ENCODE measurements around the gene HRH1.
"Not testable (repeated sequence)": the region's sequence is repeated elsewhere in the genome, so short reads cannot be mapped to it uniquely, and the experiment has no call there.

The HRH1 gene

GRCh38 chr3:11211531-11212298, 57.4 kb downstream of the HRH1 start:
- DNase-seq, result no peak

- DNase-seq, result no peak
Observed at GRCh38 chr3:11212299-11212608, 58.0 kb downstream of the HRH1 start.

GRCh38 chr3:11212784-11213183, 58.5 kb downstream of the HRH1 start:
- DNase-seq, result no peak

- DNase-seq, result no peak
Observed at GRCh38 chr3:11213810-11214450, 59.6 kb downstream of the HRH1 start.

DNA sequence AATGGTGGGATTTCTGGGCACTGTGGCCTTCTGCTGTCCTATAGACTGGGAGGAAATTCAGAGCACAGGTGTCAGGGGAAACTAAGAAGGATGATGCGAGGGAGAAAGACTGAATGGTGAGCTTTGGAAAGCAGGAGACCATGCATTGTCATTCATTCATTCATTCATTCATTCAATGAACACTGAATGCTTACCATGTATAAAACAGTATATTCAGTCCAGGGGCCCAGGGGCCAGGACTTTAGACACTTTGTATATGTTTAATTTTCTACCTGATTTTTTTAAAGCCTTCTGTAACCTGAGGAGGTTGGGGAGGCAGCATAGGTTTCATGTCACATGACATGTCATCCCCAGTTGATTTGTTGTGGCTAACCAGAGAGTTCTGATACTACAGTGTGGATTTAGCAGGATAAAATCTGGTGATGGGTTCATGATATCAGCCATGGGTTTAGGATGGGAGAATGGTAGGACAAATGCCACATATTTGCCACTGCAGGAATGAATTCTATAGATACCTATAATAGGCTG, 60.2 kb downstream of the HRH1 start:
- DNase-seq, result no peak

DNA sequence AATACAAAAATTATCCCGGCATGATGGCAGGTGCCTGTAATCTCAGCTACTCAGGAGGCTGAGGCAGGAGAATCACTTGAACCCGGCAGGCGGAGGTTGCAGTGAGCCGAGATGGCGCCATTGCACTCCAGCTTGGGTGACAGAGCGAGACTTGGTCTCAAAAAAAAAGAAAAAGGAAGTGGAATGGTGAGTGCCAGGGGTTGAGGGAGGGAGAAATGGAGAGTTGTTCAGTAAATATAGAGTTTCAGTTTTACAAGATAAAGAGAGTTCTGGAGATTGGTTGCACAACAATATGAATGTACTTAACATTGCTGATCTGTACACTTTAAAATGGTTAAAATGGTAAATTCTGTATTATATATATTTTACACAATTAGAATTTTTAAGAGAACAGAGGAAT, 63.1 kb downstream of the HRH1 start:
- not testable (repeated sequence) for DNase-seq

- no peak for DNase-seq
Observed at GRCh38 chr3:11220230-11220629, 65.9 kb downstream of the HRH1 start.

- no peak for DNase-seq
Observed at GRCh38 chr3:11221818-11222415, 67.6 kb downstream of the HRH1 start.

- DNase-seq, result no peak
Observed at GRCh38 chr3:11224010-11224409, 69.7 kb downstream of the HRH1 start.

DNA sequence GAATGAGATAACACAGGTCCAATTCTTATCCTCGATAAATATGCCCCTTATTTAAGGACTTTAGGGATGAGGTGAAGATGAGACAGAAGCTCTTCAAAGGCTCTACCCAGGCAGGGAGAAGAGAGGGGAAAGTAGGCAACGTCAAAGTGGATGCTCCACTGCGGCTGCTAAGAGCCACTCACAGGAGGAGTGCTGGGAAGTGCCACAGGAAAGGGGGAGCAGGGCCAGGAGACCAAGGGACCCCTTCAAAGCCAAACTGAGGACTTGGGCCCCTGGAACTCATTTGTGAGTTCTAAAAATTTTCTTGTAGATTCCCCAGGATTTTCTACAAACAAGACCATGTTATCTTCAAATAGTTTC, 70.6 kb downstream of the HRH1 start:
- DNase-seq, result no peak

- no peak for DNase-seq
Observed at GRCh38 chr3:11226042-11226370, 71.7 kb downstream of the HRH1 start.

DNA sequence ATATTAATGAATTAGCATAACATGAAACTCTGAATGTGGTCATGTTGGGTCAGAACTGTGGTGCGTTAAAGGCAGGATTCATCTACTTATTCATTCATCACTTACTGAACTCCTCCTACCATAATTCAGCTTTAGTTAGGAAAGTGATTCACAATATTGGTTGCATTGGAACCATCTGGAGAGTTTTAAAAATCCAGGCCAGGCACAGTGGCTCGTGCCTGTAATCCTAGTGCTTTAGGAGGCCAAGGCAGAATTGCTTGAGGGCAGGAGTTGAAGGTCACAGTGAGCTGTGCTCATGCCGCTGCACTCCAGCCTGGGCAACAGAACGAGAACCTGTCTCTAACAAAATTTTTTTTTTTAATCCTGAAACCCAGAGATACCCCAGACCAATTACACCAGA, 73.7 kb downstream of the HRH1 start:
- DNase-seq, result no peak

DNA sequence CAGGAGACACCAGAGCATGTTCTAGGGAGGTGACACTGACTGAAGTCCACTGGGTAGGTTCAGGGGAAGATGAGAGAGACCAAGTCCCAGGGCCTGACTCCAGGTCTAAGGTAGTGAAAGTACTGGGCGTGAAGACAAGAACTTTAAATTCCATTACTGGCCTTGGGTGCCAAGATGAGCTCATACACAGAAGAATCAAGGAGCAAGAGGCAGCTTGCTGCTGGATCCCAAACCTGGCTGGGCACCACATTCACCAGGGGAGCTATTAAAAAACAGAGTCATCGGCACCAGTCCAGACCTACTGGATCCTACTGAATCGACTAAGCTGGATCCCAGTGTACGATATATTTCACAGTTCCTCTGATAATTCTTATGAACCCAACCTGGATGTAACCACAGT, 75.8 kb downstream of the HRH1 start:
- DNase-seq, result no peak

- no peak for DNase-seq
Observed at GRCh38 chr3:11230832-11231231, 76.5 kb downstream of the HRH1 start.

DNA sequence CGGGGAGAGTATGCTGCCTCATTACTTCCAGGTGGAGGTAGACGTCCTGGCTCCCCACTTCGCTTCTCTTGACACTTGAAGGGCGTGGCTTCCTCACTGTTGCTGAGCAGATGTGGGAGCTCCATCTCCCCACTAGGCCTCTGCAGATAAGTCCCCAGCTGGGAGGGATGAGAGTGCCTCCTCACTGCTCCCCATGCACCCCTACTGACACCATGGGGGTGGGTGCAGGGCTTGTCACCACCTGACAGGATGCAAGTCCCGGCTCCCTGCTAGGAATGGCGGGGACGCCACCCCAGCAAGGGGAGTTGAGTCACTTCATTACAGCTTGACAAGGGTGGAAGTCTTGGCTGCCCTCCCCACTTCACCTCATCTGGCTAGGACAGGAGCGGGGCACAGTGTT, 81.1 kb downstream of the HRH1 start:
- DNase-seq, result no peak

DNA sequence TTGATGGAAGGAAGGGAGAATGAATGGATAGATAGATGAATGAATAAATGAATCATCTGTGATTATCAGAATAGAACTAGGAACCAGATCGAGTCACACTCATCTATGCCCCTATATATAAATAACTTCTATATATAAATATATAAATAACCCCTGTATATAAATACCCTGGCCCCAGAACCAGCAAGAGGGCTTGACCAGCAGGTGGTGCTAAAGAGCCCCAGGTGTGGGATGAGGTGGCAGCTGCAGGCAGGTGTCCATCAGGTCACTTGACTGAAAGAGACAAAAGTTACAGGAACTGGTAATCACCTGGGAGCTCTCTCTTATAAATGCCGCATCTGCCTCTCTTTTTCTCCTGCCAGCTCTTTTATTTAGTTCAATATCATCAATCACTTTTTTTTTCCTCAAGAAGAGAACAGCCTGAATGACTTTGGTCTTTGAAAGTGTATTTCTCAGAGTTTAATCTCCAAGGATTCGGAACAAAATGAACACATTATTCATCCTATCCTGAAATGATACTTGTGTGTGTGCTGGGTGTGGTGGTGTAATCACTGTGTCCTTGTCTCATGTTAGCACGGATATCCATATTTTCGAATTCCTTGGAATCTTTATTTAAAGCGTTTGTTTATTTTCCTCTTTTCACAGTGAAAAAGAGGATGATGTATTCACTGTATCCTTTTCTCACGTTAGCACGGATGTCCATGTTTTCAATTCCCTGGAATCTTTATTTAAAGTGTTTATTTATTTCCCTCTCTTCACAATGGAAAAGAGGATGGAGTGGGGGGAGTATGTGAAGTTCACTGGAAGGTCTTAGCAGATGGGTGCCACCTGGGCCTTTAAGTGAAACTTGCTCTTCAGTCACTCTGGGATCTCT, 82.5 kb downstream of the HRH1 start:
- DNase-seq, result no peak

DNA sequence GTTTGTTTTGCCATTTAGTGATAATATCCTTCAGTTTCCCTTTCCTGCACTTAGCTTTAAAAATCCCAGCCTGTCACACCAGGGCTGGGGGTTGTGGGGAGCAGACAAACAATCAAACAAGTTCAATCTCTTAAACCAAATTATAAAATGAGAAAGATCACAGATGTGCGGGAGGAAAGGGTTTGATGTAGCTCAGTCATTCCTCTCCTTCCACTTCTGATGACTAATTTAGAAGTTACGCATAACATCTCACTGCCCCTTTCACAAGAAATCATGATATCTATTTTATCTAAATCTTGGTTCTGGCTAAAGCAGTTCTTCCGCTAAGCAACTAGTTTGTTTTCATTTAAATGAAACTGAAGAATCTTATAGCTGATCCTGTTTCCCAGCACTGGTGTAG, 83.8 kb downstream of the HRH1 start:
- DNase-seq, result no peak

DNA sequence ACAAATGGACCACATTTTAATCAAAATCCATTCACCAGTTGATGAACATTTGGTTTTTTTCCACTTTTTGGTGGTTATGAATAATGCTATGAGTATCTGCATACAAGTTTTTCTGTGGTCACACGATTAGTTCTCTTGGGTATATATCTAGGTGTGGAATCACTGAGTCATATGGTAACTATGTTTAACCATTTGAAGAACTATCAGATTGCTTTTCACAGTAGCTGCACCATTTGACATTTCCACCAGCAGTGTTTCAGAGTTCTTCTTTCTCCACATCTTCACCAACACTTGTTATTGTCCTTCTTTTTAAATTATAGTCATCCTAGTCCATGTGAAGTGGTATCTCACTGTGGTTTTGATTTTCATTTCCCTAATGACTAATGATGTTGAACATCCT, 84.6 kb downstream of the HRH1 start:
- DNase-seq, result no peak

DNA sequence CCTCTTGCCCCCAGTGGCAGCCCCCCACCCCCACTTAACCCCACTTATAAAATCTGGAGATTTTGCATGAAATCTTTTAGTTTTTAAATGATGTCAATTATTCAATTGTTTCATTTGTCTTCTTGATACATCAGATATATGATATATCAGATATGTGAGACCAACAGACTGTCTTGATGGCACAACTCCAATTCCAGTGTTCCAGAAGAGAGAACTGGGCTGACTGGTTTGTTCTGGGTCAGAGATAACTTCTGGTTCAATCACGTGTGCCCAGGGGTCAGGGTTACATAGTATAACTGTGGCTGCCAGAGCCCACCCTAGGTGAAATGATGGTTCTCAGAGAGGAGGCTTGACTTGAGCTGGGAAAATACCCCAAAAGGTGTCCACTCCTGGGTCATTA, 85.5 kb downstream of the HRH1 start:
- DNase-seq, result no peak

GRCh38 chr3:11240496-11240895, 86.2 kb downstream of the HRH1 start:
- DNase-seq, result no peak

- no peak for DNase-seq
Observed at GRCh38 chr3:11244121-11244677, 89.9 kb downstream of the HRH1 start.

- DNase-seq, result no peak
Observed at GRCh38 chr3:11245276-11245675, 91.0 kb downstream of the HRH1 start.
